Measurements from ENCODE around the gene CRYZL1. TPM values are rescaled to one million over a fixed set of nuclear protein-coding genes. Genes with fewer than 3 reads are reported as not detected.

The CRYZL1 gene
- total RNA-seq (2021; ENCODE audit: unreplicated experiment) (43.0 TPM), Bru-seq, nascent RNA (percentile 88 among the genes with signal in this experiment), BruChase-seq, experiment 1, labeled RNA remaining after a 6-hour chase (percentile 95 among the genes with signal in this experiment), BruChase-seq, experiment 2, labeled RNA remaining after a 2-hour chase (percentile 92 among the genes with signal in this experiment)
- polyA plus RNA-seq (2012), result 21.6 and 28.0 TPM in 2 replicates
- long read RNA-seq, transcript CRYZL1-204 (13 exons, 1,617 nt), result major isoform, 29 of 57 reads
- long read RNA-seq, transcript CRYZL1-209 (12 exons, 2,558 nt), result minor isoform, 7 of 57 reads
- long read RNA-seq, partial matches to known transcripts, result 2 of 57 reads
- long read RNA-seq, other reads (novel, unspliced or antisense), result 17 of 57 reads

DNA sequence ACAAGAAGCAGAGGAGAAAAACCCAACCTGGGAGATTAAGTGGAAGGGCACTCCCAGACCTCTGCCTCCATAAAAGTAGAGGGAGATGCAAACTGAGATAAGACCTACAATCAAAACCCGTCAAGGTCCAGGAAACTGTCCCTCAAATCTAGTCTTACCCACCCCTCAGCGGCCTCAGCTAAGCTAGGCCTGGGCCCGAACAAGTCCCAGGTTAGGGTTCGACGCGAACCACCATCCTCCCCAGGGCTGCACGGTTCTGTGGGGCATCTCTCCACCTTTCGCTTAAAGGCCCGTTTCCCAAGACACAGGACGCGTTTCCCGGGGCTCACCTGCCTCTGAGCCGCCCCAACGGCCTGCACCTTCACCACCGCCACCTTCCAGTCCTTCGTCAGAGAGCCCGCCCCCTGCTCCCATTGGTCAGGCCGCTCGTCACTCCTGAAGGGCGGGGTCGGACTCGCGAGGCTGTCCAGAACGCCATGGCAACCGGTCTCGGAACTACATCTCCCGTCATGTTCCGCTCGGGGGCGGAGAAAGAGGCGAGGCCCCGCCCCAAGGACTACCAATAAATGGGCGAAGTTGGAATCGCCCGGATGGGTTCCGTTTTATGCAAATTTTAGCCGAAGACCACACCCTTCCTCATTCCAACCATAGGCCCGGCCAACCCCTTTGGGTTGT is at the start of gene CRYZL1:
TSS of gene CRYZL1 (minus strand) at position 390 of the 675 bp plus-strand sequence. CDS start 10,190 bp downstream, outside the sequence.
- Histone ChIP-seq H3K4me3 (replicated peaks in 1 of 2; ENCODE audit: low read depth in 1 of 2, low read length in 2 of 2) (peak within 1 kb of the TSS; percentile 85 to 90), H3K9ac (ENCODE audit: low read length) (peak within 1 kb of the TSS; percentile 78), H3K79me2 (ENCODE audit: insufficient read depth, low read length) (peaks cover 77% of the 10 kb centered on the region), H4K20me1 (ENCODE audit: insufficient read depth) (no peaks in the 10 kb centered on the region), H3K27ac (ENCODE audit: low read depth, low read length) (peak within 1 kb of the TSS; percentile 69), H3K9me3 (ENCODE audit: control insufficient read depth in 1 of 2, insufficient read depth in 1 of 2, low read depth in 1 of 2, low read length in 2 of 2) (no peaks in the 10 kb centered on the region), H3K27me3 (ENCODE audit: insufficient read depth, low read length) (no peaks in the 10 kb centered on the region), H3K36me3 (ENCODE audit: control insufficient read depth in 1 of 2, insufficient read depth in 2 of 2, low read length in 2 of 2) (no peaks in the 10 kb centered on the region), H2AFZ (ENCODE audit: low read depth, low read length, poor library complexity, severe bottlenecking) (peak within 1 kb of the TSS; percentile 58), H3K4me1 (ENCODE audit: control insufficient read depth in 1 of 2, insufficient read depth in 2 of 2, low read length in 2 of 2) (peaks cover 12 to 13% of the 10 kb centered on the region in 2 experiments; a peak in 3 of 4 replicates), H3K9me2 (ENCODE audit: insufficient read depth) (no peaks in the 10 kb centered on the region), H3K4me2 (ENCODE audit: low read length) (peak within 1 kb of the TSS; percentile 78)
- ATAC-seq (peak; percentile 80), DNase-seq (ENCODE audit: low read depth, low spot score) (peak; percentile 99)
- POLR2A ChIA-PET, result no interaction called here
- CTCF ChIA-PET, result no interaction called here
- BruUV-seq (replicated peaks), result no TSS peak
- intact Hi-C loops (cut with micrococcal nuclease), result loop anchor here (1.0 to 10.0 kb wide), 3 partner anchors 14 to 263 kb away; partner anchors contain the start of genes GART and SON
- RAD21 ChIA-PET (ENCODE audit: low non-redundant PET in 1 of 2, low total read pairs in 2 of 2, uncharacterized antibody in 2 of 2, unreplicated experiment in 2 of 2), result no interaction called here
- TF ChIP-seq POLR2AphosphoS5 (IDR thresholded peaks at IDR 0.05; ENCODE audit: low read depth, low read length), result peak; percentile 89
- TF ChIP-seq POLR2A (IDR thresholded peaks at IDR 0.05; ENCODE audit: borderline replicate concordance, extremely low read depth, insufficient read depth, insufficient read length), result peak; percentile 62
- peak; percentile 98 for TF ChIP-seq ZFX (IDR thresholded peaks at IDR 0.05)
- TF ChIP-seq, protein P1, sequence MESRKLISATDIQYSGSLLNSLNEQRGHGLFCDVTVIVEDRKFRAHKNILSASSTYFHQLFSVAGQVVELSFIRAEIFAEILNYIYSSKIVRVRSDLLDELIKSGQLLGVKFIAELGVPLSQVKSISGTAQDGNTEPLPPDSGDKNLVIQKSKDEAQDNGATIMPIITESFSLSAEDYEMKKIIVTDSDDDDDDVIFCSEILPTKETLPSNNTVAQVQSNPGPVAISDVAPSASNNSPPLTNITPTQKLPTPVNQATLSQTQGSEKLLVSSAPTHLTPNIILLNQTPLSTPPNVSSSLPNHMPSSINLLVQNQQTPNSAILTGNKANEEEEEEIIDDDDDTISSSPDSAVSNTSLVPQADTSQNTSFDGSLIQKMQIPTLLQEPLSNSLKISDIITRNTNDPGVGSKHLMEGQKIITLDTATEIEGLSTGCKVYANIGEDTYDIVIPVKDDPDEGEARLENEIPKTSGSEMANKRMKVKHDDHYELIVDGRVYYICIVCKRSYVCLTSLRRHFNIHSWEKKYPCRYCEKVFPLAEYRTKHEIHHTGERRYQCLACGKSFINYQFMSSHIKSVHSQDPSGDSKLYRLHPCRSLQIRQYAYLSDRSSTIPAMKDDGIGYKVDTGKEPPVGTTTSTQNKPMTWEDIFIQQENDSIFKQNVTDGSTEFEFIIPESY (IDR thresholded peaks at IDR 0.05; ENCODE audit: extremely low read depth, insufficient replicate concordance, low read length), result peak; percentile 87
- TF ChIP-seq, protein P2, sequence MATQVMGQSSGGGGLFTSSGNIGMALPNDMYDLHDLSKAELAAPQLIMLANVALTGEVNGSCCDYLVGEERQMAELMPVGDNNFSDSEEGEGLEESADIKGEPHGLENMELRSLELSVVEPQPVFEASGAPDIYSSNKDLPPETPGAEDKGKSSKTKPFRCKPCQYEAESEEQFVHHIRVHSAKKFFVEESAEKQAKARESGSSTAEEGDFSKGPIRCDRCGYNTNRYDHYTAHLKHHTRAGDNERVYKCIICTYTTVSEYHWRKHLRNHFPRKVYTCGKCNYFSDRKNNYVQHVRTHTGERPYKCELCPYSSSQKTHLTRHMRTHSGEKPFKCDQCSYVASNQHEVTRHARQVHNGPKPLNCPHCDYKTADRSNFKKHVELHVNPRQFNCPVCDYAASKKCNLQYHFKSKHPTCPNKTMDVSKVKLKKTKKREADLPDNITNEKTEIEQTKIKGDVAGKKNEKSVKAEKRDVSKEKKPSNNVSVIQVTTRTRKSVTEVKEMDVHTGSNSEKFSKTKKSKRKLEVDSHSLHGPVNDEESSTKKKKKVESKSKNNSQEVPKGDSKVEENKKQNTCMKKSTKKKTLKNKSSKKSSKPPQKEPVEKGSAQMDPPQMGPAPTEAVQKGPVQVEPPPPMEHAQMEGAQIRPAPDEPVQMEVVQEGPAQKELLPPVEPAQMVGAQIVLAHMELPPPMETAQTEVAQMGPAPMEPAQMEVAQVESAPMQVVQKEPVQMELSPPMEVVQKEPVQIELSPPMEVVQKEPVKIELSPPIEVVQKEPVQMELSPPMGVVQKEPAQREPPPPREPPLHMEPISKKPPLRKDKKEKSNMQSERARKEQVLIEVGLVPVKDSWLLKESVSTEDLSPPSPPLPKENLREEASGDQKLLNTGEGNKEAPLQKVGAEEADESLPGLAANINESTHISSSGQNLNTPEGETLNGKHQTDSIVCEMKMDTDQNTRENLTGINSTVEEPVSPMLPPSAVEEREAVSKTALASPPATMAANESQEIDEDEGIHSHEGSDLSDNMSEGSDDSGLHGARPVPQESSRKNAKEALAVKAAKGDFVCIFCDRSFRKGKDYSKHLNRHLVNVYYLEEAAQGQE (IDR thresholded peaks at IDR 0.05; ENCODE audit: low read depth), result no peak

Measured in HCT116 (cell line).